ENCODE measurements around the gene STIMATE. TPM values are rescaled to one million over a fixed set of nuclear protein-coding genes. Genes with fewer than 3 reads are reported as not detected.

Gene STIMATE
- total RNA-seq, 1 donor = 27.3 TPM

DNA sequence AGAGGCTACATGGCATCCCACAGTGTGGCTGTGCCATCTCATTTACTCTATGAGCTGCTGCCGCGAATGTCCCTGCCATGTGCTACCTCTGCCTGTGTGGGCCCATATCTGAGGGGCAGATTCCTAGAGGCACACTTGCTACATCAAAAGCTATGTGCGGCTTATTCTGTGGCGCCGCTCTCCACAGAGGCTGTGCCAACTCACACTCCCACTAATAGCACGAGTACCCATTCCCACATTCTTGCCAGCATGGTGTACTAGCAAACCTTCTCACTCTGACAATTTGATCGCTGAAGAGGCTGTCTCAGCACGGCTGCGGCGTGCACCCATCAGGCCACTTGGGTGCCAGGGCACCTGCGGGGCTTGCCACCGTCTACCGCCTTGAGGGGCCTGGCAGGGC is 31.4 kb downstream of the STIMATE start:
- Histone ChIP-seq H3K4me1 (ENCODE audit: insufficient read depth, low read length) (no peaks in the 10 kb centered on the region), H3K4me3 (ENCODE audit: low read length) (no peak overlapping the region), H3K9me3 (ENCODE audit: low read depth, low read length) (no peaks in the 10 kb centered on the region), H3K27me3 (ENCODE audit: insufficient read depth, low read length) (no peaks in the 10 kb centered on the region)

DNA sequence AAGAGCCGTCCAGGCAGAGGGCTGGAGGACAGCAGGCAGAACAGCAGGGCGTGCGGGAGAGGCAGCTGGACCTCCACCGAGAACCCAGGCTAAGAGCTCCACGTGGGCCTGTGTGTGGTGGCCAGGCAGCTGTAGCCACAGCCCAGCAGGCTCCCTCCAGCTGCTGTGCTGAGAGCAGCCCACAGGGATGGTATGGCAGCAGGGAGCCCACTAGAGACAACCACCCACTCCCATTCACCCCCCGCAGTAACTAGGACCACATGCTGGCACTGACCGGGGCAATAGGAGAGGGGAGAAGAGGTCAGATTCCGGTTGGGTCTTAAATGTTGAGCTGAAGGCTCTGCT is 37.0 kb downstream of the STIMATE start:
- Histone ChIP-seq H3K4me1 (ENCODE audit: insufficient read depth, low read length) (no peaks in the 10 kb centered on the region), H3K9me3 (ENCODE audit: low read depth, low read length) (no peaks in the 10 kb centered on the region), H3K4me3 (ENCODE audit: low read length) (no peak overlapping the region), H3K27me3 (ENCODE audit: insufficient read depth, low read length) (no peaks in the 10 kb centered on the region)

DNA sequence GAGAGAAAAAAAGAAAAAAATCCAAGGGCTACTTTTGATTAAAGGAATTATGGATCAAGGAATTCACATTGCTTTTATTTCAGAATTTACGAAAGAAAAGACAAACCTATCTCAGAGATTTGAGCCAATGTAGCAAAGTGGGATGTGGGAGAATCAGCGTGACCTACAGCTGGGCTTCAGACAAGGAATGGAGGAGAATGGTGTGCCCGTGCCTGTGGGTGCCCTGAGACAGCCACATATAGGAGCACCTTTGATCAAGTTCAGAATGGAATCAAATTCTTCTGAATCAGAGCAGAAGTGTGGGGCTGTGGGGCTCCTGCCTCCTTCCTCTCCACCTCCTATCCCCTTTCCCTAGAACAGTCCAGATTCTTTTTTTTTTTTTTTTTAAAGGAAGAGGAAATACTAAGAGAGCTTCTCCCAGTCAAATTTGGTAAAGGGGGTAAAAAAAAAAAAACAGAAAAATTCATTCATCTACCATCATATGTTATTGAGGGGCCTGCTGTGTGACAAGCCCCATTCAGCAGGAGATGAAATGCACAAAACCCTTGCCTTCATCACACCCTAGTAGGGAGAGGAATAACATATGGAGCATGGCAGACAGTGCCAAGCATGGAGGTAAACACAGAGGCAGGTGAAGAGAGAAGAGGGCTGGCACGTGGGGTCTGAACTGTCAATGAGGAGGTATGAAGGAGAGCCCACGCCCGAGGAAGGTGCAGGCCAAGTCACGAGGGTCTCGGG is 37.5 kb downstream of the STIMATE start:
- no peaks in the 10 kb centered on the region for H3K4me1 ChIP-seq (ENCODE audit: insufficient read depth, low read length)
- no peaks in the 10 kb centered on the region for H3K9me3 ChIP-seq (ENCODE audit: low read depth, low read length)
- H3K4me3 ChIP-seq (ENCODE audit: low read length) = no peak overlapping the region

DNA sequence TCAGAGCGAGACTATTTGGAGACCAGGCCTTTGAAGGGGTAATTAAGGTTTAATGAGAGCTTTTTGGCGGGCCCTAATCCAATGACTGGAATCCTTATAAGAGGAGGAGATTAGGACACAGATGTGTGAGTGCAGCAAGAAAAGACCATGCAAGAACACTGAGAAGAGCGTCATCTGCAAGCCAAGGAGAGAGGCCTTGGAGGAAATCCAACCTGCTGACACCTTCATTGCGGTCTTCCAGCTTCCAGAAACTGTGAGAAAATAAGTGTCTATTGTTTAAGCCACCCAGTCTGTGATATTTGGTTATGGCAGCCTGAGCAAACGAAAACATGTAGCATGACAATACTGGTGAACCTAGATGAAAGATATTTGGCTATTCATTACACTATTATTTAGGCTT is 39.5 kb downstream of the STIMATE start:
- H3K27me3 ChIP-seq (ENCODE audit: insufficient read depth, low read length) = no peaks in the 10 kb centered on the region
- no peaks in the 10 kb centered on the region for H3K9me3 ChIP-seq (ENCODE audit: low read depth, low read length)
- no peak overlapping the region for H3K4me3 ChIP-seq (ENCODE audit: low read length)
- H3K4me1 ChIP-seq (ENCODE audit: insufficient read depth, low read length) = no peaks in the 10 kb centered on the region

More for the DNA sequence above, 37.5 kb downstream of the STIMATE start:
- no peaks in the 10 kb centered on the region for H3K27me3 ChIP-seq (ENCODE audit: insufficient read depth, low read length)

DNA sequence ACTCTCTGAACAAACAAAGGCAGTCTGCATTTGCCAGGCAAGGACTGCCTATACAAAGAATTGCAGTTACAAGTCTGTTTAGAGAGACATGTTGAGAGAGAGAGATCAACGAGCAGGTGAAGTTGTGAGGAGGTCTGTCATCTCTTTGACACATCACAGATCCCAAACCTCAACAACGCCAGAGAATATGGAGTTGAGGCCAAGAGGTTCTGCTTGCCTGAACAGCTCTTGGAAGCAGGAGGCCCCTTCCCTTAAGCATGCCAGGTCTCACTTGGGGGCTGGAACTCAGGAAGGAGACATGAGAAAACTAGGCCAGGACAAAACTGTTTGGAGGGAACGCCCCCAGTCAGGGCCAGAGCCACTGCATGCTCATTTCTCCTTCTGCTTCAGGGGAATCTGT is 40.2 kb downstream of the STIMATE start:
- no peak overlapping the region for H3K4me3 ChIP-seq (ENCODE audit: low read length)
- no peaks in the 10 kb centered on the region for H3K27me3 ChIP-seq (ENCODE audit: insufficient read depth, low read length)
- H3K4me1 ChIP-seq (ENCODE audit: insufficient read depth, low read length) = no peaks in the 10 kb centered on the region

DNA sequence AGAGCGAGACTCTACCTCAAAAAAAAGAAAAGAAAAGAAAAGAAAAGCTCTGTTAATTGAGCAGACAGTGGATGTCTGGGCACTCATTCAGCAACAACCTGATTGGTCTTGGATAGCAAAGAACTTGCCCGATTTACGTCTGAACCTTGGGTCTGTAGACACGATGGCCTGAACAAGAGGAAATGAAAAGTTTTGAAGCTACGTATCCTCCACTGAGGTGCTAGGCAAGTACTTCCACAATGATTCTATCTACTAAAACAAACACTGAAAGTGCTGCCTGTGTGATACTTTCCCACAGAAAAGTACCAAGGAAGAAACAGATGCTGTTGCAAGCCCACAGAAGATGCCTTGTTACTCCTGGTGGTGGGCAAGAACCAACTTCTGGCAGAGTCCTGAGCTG is 40.7 kb downstream of the STIMATE start:
- no peaks in the 10 kb centered on the region for H3K27me3 ChIP-seq (ENCODE audit: insufficient read depth, low read length)
- no peaks in the 10 kb centered on the region for H3K4me1 ChIP-seq (ENCODE audit: insufficient read depth, low read length)
- H3K9me3 ChIP-seq (ENCODE audit: low read depth, low read length) = no peaks in the 10 kb centered on the region
- H3K4me3 ChIP-seq (ENCODE audit: low read length) = no peak overlapping the region

More for the DNA sequence above, 40.2 kb downstream of the STIMATE start:
- no peaks in the 10 kb centered on the region for H3K9me3 ChIP-seq (ENCODE audit: low read depth, low read length)

DNA sequence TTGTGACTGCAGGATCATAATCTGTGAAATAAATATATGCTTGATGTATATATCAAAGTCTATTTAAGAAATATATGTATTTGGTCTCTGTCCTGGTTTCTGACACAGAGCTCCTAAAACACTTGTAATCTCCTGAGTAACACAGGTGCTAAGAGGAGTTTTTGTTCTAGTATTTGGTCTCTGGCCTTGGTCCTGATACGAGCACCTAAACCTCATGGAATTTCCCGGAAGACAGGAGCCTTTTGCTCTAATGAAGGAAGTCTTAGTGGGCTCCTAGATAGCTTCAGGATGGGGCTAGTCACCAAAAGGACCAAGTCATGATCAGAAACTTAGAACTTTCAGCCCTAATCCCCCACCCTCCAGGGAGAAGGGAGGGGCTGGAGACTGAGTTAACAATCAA is 43.3 kb downstream of the STIMATE start:
- H3K4me1 ChIP-seq (ENCODE audit: insufficient read depth, low read length) = no peaks in the 10 kb centered on the region
- no peak overlapping the region for H3K4me3 ChIP-seq (ENCODE audit: low read length)

DNA sequence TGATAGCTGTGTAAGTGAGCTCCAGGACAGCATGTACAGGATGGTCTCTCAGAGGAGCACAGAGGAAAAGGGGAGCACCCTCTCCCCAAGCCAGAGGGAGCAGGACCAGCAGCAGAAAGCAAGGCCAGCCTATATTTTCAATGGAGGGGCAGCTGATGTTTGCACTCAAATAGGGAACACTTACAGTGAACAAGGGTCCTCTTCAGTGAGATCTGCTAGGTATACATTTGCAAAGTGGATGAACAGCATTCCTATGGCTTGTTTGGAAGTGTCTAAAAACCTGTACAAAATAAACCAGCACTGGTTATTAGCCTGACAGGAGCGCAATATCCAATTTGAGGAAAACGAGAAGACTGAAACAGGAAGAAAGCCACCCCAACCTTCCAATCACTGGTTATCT is 44.9 kb downstream of the STIMATE start:
- no peaks in the 10 kb centered on the region for H3K9me3 ChIP-seq (ENCODE audit: low read depth, low read length)
- H3K4me1 ChIP-seq (ENCODE audit: insufficient read depth, low read length) = no peaks in the 10 kb centered on the region
- H3K27me3 ChIP-seq (ENCODE audit: insufficient read depth, low read length) = no peaks in the 10 kb centered on the region
- H3K4me3 ChIP-seq (ENCODE audit: low read length) = no peak overlapping the region

More for the DNA sequence above, 43.3 kb downstream of the STIMATE start:
- H3K27me3 ChIP-seq (ENCODE audit: insufficient read depth, low read length) = no peaks in the 10 kb centered on the region
- H3K9me3 ChIP-seq (ENCODE audit: low read depth, low read length) = no peaks in the 10 kb centered on the region

DNA sequence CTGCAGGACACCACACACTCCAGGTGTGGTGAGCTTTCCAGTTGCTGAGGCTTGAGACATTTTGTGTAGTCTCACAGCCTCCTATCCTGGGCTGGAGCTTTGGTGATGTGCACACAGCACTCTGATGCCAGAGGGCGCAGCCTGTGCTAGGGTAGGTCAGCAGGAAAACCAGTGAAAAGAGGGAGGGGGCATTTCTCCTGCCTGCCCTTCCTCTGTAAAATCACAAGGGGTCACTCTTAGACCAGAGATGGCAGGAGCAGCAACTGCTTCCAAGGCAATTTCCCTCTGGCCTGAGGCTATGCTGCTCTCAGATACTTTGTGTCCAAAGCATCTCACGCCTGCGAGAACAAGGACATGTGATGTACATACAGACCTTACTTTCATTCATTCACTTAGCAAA is 46.0 kb downstream of the STIMATE start:
- Histone ChIP-seq H3K4me3 (ENCODE audit: low read length) (no peak overlapping the region), H3K27me3 (ENCODE audit: insufficient read depth, low read length) (no peaks in the 10 kb centered on the region), H3K4me1 (ENCODE audit: insufficient read depth, low read length) (no peaks in the 10 kb centered on the region), H3K9me3 (ENCODE audit: low read depth, low read length) (no peaks in the 10 kb centered on the region)

DNA sequence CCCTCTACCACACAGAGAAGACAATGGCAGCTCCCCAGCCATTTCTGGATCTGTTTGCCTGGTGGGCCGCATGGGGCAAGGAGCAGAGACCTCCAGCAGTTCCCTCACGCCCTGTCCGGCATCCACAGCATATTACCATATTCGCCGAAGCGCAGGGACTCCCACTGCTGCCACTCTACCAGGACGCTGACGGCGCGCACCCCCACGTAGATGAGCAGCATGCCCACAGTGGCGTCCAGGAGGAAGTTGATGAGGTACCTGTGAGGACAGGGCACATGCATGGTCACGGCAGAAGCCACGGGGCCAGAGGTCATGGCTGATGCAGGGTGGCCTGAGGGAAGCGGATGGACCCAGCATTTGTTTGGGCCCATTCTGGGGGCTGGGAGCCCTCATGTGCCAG is 47.7 kb downstream of the STIMATE start:
- H3K9me3 ChIP-seq (ENCODE audit: low read depth, low read length) = no peaks in the 10 kb centered on the region
- H3K4me1 ChIP-seq (ENCODE audit: insufficient read depth, low read length) = peaks cover 7% of the 10 kb centered on the region
- H3K27me3 ChIP-seq (ENCODE audit: insufficient read depth, low read length) = no peaks in the 10 kb centered on the region
- no peak overlapping the region for H3K4me3 ChIP-seq (ENCODE audit: low read length)

DNA sequence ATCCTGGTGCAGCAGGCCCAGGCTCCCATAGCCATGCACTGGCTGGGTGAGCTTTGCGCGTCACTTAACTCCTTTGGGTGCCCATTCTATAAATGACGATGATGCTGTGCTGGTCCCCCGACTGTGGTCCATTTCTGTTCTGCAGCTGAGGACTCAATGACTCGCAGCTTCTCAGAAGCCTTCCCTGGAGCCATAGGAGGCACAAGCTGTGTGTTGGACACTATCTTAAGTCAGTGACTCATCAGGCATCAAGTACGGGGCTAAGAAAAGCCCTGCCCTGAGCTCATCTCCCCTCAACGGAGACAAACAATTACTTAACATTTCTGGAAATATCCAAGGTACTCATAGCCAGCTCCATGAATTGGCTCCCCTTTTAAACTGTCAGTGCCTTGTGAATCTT is 48.7 kb downstream of the STIMATE start:
- Histone ChIP-seq H3K4me3 (ENCODE audit: low read length) (no peak overlapping the region), H3K9me3 (ENCODE audit: low read depth, low read length) (no peaks in the 10 kb centered on the region), H3K27me3 (ENCODE audit: insufficient read depth, low read length) (no peaks in the 10 kb centered on the region), H3K4me1 (ENCODE audit: insufficient read depth, low read length) (peaks cover 18% of the 10 kb centered on the region)

DNA sequence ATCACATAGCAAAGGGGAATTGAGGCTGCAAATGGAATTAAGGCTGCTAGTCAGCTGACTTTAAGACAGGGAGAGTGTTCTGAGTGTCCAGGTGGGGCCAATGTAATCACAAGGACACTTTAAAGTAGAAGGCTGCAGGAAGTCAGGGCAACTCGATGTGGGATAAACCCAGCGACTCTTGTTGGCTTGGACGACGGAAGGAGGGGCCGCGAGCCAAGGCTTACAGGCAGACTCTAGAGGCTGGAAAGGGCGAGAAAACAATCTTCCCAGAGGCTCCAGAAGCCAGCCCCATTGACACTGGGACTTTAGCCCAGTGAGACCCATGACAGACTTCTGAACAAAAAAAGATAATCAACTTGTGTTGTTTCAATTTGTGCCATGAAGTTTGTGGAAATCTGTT is 49.6 kb downstream of the STIMATE start:
- H3K4me1 ChIP-seq (ENCODE audit: insufficient read depth, low read length) = peaks cover 27% of the 10 kb centered on the region
- H3K4me3 ChIP-seq (ENCODE audit: low read length) = no peak overlapping the region
- H3K27me3 ChIP-seq (ENCODE audit: insufficient read depth, low read length) = no peaks in the 10 kb centered on the region
- no peaks in the 10 kb centered on the region for H3K9me3 ChIP-seq (ENCODE audit: low read depth, low read length)

DNA sequence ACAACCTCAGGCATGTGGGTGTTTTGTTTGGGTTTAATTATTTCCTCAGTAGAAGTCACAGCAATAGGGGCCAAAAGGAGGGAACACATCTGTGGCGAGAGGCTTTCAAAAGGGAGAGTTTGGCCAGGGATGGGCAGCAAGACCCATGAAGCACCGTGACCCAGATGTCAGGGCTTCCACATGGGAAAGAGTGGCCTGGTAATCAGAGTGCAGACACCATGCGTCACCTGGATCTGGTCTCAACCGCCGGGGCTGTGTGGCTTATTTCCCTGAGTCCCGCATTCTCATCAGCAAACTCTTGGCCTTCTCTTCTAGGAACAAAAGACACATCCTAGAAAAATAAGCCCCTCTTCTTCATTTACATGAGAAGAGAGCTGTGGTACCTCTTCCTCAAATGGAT is 50.1 kb downstream of the STIMATE start:
- Histone ChIP-seq H3K9me3 (ENCODE audit: low read depth, low read length) (no peaks in the 10 kb centered on the region), H3K4me1 (ENCODE audit: insufficient read depth, low read length) (peaks cover 31% of the 10 kb centered on the region), H3K4me3 (ENCODE audit: low read length) (no peak overlapping the region), H3K27me3 (ENCODE audit: insufficient read depth, low read length) (no peaks in the 10 kb centered on the region)

DNA sequence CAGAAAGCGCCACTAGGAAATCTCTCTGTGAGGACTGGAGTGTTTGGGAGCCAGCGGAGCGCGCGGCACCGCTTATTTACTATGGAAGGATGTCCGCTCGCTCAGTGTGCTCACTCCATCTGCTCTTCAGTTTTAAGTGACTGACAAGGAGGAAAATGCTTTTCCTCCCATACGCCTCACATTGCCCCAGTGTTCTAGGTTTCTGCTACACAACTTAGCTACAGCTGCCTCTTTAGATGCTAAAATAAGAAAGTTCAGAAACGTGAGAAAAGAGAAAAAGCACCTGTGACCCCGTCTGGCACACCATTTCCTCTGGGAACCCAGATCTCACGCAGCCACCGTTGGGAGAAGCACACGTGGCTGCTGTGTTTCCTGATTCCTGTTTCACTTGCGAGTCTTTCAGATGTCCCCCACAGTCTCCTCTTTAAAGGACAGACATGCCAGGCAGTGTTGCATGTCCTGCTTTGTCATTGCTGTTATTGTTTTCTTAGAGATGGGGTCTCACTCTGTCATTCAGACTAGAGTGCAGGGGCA is 50.8 kb downstream of the STIMATE start:
- peaks cover 33% of the 10 kb centered on the region for H3K4me1 ChIP-seq (ENCODE audit: insufficient read depth, low read length)
- H3K9me3 ChIP-seq (ENCODE audit: low read depth, low read length) = no peaks in the 10 kb centered on the region
- no peak overlapping the region for H3K4me3 ChIP-seq (ENCODE audit: low read length)
- H3K27me3 ChIP-seq (ENCODE audit: insufficient read depth, low read length) = no peaks in the 10 kb centered on the region

DNA sequence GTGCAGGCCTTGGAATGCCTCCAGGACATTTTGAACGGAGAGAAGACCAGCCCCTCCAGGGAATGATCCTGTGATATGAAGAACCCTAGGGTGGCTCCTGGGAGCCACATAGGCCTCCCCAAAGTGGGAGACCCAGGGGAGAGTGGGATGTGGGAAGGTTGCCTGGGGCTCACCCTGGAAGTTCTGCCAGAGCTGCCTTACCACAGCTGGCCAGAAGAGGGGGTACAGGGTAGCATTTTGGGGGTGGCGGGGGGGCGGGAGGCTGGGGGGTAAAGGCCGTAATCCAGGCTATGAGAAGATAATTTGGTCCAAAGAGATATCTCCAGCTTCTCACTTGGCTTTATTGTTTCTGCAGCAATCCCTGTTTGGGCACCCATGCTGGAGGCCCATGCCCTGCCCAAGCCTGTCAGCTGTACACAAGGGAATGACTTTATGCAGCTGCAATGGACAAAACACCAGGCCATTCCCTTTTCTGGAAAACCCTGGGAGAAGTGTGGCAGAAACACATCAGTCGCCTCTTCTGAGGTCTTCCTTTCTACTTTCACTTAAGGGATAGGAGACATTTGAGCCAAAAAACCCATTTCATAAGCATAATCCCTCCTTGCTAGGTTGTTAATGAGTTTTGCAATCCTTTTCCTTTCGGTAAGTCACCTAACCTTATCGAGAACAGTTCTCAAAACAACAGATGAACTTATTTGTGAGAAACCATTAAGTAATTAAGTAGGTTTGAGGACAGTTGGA is 51.5 kb downstream of the STIMATE start:
- Histone ChIP-seq H3K27me3 (ENCODE audit: insufficient read depth, low read length) (no peaks in the 10 kb centered on the region), H3K4me1 (ENCODE audit: insufficient read depth, low read length) (peaks cover 33% of the 10 kb centered on the region), H3K9me3 (ENCODE audit: low read depth, low read length) (no peaks in the 10 kb centered on the region), H3K4me3 (ENCODE audit: low read length) (no peak overlapping the region)

DNA sequence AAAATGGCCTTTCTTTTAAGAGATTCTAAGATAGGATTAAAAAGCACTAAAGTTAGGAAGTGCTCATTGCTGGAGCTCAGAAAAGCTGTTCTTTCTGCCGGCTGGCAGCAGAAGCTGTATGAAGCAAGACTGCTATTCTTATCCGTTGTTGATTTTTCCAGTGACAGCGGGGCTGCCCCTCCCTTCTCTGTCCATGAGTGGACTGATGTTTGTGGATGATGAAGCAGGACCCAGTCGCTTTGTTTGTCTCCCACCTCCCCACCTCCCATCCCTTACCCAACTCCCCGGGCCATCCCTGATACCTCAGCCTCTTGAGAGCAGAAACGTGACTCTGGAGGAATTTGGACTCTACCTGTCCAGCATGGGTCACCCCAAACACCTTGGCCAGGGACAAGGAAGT is 52.2 kb downstream of the STIMATE start:
- no peaks in the 10 kb centered on the region for H3K27me3 ChIP-seq (ENCODE audit: insufficient read depth, low read length)
- H3K4me1 ChIP-seq (ENCODE audit: insufficient read depth, low read length) = peaks cover 33% of the 10 kb centered on the region
- H3K9me3 ChIP-seq (ENCODE audit: low read depth, low read length) = no peaks in the 10 kb centered on the region
- H3K4me3 ChIP-seq (ENCODE audit: low read length) = no peak overlapping the region
